H9 (cell line): Measurements from ENCODE around the gene HSPH1. TPM values are rescaled to one million over a fixed set of nuclear protein-coding genes. Genes with fewer than 3 reads are reported as not detected.

Experiments used
- DNase-seq: peaks from one replicate; pipeline ENCODE4 v3.0.0-alpha.2; 2017
- H2AFZ ChIP-seq: one replicate; pipeline ENCODE4 v1.6.1; 2013; ENCODE audit warnings: mild to moderate bottlenecking, low read length, control low read depth, moderate library complexity
- H2AK5ac ChIP-seq: 2 replicates; pipeline ENCODE4 v1.6.1; 2013; ENCODE audit warnings: low read length, control low read depth, mixed read lengths; ENCODE audit not compliant: insufficient read length
- H2BK120ac ChIP-seq: one replicate; pipeline ENCODE4 v1.6.1; 2013; ENCODE audit warnings: low read depth, mild to moderate bottlenecking, low read length, control low read depth, inconsistent platforms; ENCODE audit not compliant: poor library complexity, severe bottlenecking
- H2BK12ac ChIP-seq: 2 replicates; pipeline ENCODE4 v1.6.1; 2013; ENCODE audit warnings: low read length, control low read depth, mixed read lengths, low read depth; ENCODE audit not compliant: insufficient read length
- H2BK15ac ChIP-seq: 2 replicates; pipeline ENCODE4 v1.6.1; 2013; ENCODE audit warnings: low read depth, low read length, control low read depth
- H2BK20ac ChIP-seq: one replicate; pipeline ENCODE4 v1.6.1; 2013; ENCODE audit warnings: low read depth, mild to moderate bottlenecking, low read length, control low read depth, inconsistent platforms; ENCODE audit not compliant: poor library complexity, severe bottlenecking
- H2BK5ac ChIP-seq: 2 replicates; pipeline ENCODE4 v1.6.1; 2013; ENCODE audit warnings: low read length, control low read depth, mixed read lengths; ENCODE audit not compliant: insufficient read length
- H3K14ac ChIP-seq: 2 replicates; pipeline ENCODE4 v1.6.1; 2013; ENCODE audit warnings: low read length, control low read depth; ENCODE audit not compliant: insufficient read depth
- H3K18ac ChIP-seq: 2 replicates; pipeline ENCODE4 v1.6.1; 2013; ENCODE audit warnings: low read depth, mild to moderate bottlenecking, mixed read lengths, low read length, control low read depth; ENCODE audit not compliant: insufficient read length
- H3K23ac ChIP-seq: 2 replicates; pipeline ENCODE4 v1.6.1; 2013; ENCODE audit warnings: low read length, control low read depth, mixed read lengths, low read depth; ENCODE audit not compliant: insufficient read length
- H3K23me2 ChIP-seq: 2 replicates; pipeline ENCODE4 v1.6.1; 2013; ENCODE audit warnings: low read depth, mild to moderate bottlenecking, mixed read lengths, low read length, control low read depth; ENCODE audit not compliant: insufficient read length, poor library complexity, severe bottlenecking
- H3K27ac ChIP-seq: 2 replicates; pipeline ENCODE4 v1.5.1; 2013; ENCODE audit warnings: low read length, control low read depth, mixed read lengths, low read depth; ENCODE audit not compliant: insufficient read length
- H3K27me3 ChIP-seq: 2 replicates; pipeline ENCODE4 v1.6.1; 2013; ENCODE audit warnings: low read length, control low read depth, inconsistent platforms; ENCODE audit not compliant: insufficient read depth
- H3K4ac ChIP-seq: 2 replicates; pipeline ENCODE4 v1.6.1; 2013; ENCODE audit warnings: low read depth, mild to moderate bottlenecking, control low read depth, inconsistent platforms, low read length, moderate library complexity
- H3K4me1 ChIP-seq: 2 replicates; pipeline ENCODE4 v1.6.1; 2013; ENCODE audit warnings: low read length, control low read depth, inconsistent platforms; ENCODE audit not compliant: insufficient read depth
- H3K4me2 ChIP-seq: 2 replicates; pipeline ENCODE4 v1.6.1; 2013; ENCODE audit warnings: low read length, control low read depth, mixed read lengths; ENCODE audit not compliant: insufficient read length, insufficient read depth
- H3K56ac ChIP-seq: 2 replicates; pipeline ENCODE4 v1.6.1; 2013; ENCODE audit warnings: low read depth, mild to moderate bottlenecking, mixed read lengths, low read length, control low read depth; ENCODE audit not compliant: insufficient read length
- H3K79me1 ChIP-seq: 2 replicates; pipeline ENCODE4 v1.6.1; 2013; ENCODE audit warnings: low read depth, mild to moderate bottlenecking, moderate library complexity, low read length, control low read depth, inconsistent platforms; ENCODE audit not compliant: insufficient read depth, poor library complexity, severe bottlenecking
- H3K79me2 ChIP-seq: 2 replicates; pipeline ENCODE4 v1.6.1; 2013; ENCODE audit warnings: low read length, control low read depth, inconsistent platforms; ENCODE audit not compliant: insufficient read depth
- H3K9ac ChIP-seq: 2 replicates; pipeline ENCODE4 v1.6.1; 2013; ENCODE audit warnings: low read length, control low read depth, mixed read lengths; ENCODE audit not compliant: insufficient read length; ENCODE audit errors: extremely low read depth
- H3K9me3 ChIP-seq: one replicate; pipeline ENCODE4 v1.6.1; 2013; ENCODE audit warnings: low read depth, low read length, inconsistent platforms; ENCODE audit not compliant: control insufficient read depth
- H3T11ph ChIP-seq: one replicate; pipeline ENCODE4 v1.6.1; 2013; ENCODE audit warnings: mild to moderate bottlenecking, low read length, control low read depth, inconsistent platforms
- H4K20me1 ChIP-seq: one replicate; pipeline ENCODE4 v1.6.1; 2013; ENCODE audit not compliant: control insufficient read depth, insufficient read length, insufficient read depth
- H4K5ac ChIP-seq: 2 replicates; pipeline ENCODE4 v1.6.1; 2013; ENCODE audit warnings: low read depth, mild to moderate bottlenecking, mixed read lengths, low read length, control low read depth; ENCODE audit not compliant: insufficient read length
- H4K8ac ChIP-seq: replicated peaks from 2 replicates; pipeline ENCODE4 v1.6.1; 2013; ENCODE audit warnings: low read length, control low read depth, mixed read lengths, low read depth; ENCODE audit not compliant: insufficient read length
- H4K91ac ChIP-seq: 2 replicates; pipeline ENCODE4 v1.6.1; 2013; ENCODE audit warnings: low read depth, mild to moderate bottlenecking, moderate library complexity, mixed read lengths, low read length, control low read depth; ENCODE audit not compliant: insufficient read length
- H3K27ac Mint-ChIP-seq, 3 experiments: 2 replicates in 2 of 3; 3 replicates in 1 of 3; pipeline ENCODE4 v1.8.0; 2020 to 2021; ENCODE audit warnings: mixed read lengths in 3 of 3, mild to moderate bottlenecking in 1 of 3, moderate library complexity in 1 of 3
- H3K27me3 Mint-ChIP-seq: 2 replicates; pipeline ENCODE4 v1.8.0; 2021; ENCODE audit warnings: low read depth, mild to moderate bottlenecking, moderate library complexity, mixed read lengths
- H3K36me3 Mint-ChIP-seq, 3 experiments: 2 replicates in 2 of 3; 3 replicates in 1 of 3; pipeline ENCODE4 v1.8.0; 2020 to 2021; ENCODE audit warnings: low read depth in 3 of 3, mixed read lengths in 3 of 3; ENCODE audit not compliant: insufficient read depth in 1 of 3
- H3K4me1 Mint-ChIP-seq, 2 experiments: 2 replicates each; pipeline ENCODE4 v1.8.0; 2020; ENCODE audit warnings: mixed read lengths in 2 of 2
- H3K4me3 Mint-ChIP-seq, 2 experiments: 2 replicates in 1 of 2; 3 replicates in 1 of 2; pipeline ENCODE4 v1.8.0; 2020 to 2021; ENCODE audit warnings: mild to moderate bottlenecking in 2 of 2, mixed read lengths in 2 of 2, moderate library complexity in 1 of 2
- H3K9me3 Mint-ChIP-seq, 2 experiments: 2 replicates in 1 of 2; 3 replicates in 1 of 2; pipeline ENCODE4 v1.8.0; 2020; ENCODE audit warnings: mild to moderate bottlenecking in 2 of 2, mixed read lengths in 2 of 2, moderate library complexity in 1 of 2
- WGBS: extraction: QIAGEN DNeasy Blood & Tissue Kit; methylation state at CpG from one replicate; pipeline ENCODE4 v1.1.7; 2013; ENCODE audit warnings: missing lambda C conversion rate, low lambda C conversion rate, mixed read lengths; ENCODE audit not compliant: insufficient read length; ENCODE audit errors: extremely low coverage; 5-methylcytosine and 5-hydroxymethylcytosine counted together
- total RNA-seq: library from RNA; stranded (reverse); gene quantifications from 2 replicates; pipeline ENCODE4 v1.2.1, GENCODE V29; 2021
- TF ChIP-seq, protein P1 (sequence below): fragments of 200-600 bp; sonication (generic); conservative IDR thresholded peaks from 3 replicates; pipeline ENCODE4 v1.8.0; 2021; ENCODE audit warnings: antibody characterized with exemption, mild to moderate bottlenecking

HSPH1 gene
- total RNA-seq, 1 experiment from 2014 or later = 141 TPM

DNA sequence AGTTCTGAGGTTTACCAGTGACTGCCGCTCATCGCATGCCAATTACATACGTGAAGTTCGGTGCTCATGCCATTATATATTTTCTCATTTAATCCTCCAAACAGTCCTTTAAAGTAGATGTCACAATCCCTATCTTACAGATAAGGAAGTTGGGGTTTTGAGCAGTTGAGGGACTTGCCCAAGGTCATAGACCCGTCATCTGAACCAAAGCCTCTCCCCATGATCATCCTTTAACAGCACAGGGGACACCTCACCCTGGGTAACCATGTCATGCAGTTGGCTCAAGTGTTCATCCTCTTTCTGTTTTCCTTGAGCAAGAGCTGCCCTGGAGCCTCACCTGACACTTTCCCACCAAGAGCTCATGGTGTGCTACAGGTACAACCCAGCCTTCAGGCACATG is 69.1 kb downstream of the HSPH1 start:
- no peak for DNase-seq
- TF ChIP-seq, protein P1, sequence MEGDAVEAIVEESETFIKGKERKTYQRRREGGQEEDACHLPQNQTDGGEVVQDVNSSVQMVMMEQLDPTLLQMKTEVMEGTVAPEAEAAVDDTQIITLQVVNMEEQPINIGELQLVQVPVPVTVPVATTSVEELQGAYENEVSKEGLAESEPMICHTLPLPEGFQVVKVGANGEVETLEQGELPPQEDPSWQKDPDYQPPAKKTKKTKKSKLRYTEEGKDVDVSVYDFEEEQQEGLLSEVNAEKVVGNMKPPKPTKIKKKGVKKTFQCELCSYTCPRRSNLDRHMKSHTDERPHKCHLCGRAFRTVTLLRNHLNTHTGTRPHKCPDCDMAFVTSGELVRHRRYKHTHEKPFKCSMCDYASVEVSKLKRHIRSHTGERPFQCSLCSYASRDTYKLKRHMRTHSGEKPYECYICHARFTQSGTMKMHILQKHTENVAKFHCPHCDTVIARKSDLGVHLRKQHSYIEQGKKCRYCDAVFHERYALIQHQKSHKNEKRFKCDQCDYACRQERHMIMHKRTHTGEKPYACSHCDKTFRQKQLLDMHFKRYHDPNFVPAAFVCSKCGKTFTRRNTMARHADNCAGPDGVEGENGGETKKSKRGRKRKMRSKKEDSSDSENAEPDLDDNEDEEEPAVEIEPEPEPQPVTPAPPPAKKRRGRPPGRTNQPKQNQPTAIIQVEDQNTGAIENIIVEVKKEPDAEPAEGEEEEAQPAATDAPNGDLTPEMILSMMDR = no peak
- Histone ChIP-seq H2AFZ (no peak overlapping the region), H3K79me2 (no peaks in the 10 kb centered on the region), H2AK5ac (no peak overlapping the region), H3K27ac (no peak overlapping the region), H2BK120ac (no peak overlapping the region), H3K4ac (no peak overlapping the region), H3T11ph (no peak overlapping the region), H2BK20ac (no peak overlapping the region), H2BK5ac (no peak overlapping the region), H2BK15ac (no peak overlapping the region), H4K5ac (no peak overlapping the region), H3K4me2 (no peak overlapping the region), H4K8ac (no peak overlapping the region), H3K18ac (no peak overlapping the region), H3K27me3 (no peaks in the 10 kb centered on the region), H2BK12ac (no peak overlapping the region), H3K9me3 (no peaks in the 10 kb centered on the region), H3K79me1 (no peaks in the 10 kb centered on the region), H4K20me1 (no peaks in the 10 kb centered on the region), H3K23me2 (no peaks in the 10 kb centered on the region), H3K56ac (no peak overlapping the region), H4K91ac (no peak overlapping the region), H3K14ac (no peak overlapping the region), H3K23ac (no peak overlapping the region), H3K9ac (no peak overlapping the region), H3K4me1 (peaks cover 9% of the 10 kb centered on the region; the same call in 1 of the 2 replicates)
- WGBS = no CpG with 5 or more reads among the region's 5 CpGs
- H3K4me3 Mint-ChIP-seq = no peak overlapping the region
- no peaks in the 10 kb centered on the region for H3K9me3 Mint-ChIP-seq
- no peak overlapping the region for H3K27ac Mint-ChIP-seq
- H3K4me1 Mint-ChIP-seq = peaks cover 27% of the 10 kb centered on the region in 2 experiments
- H3K36me3 Mint-ChIP-seq = no peaks in the 10 kb centered on the region; a peak in 1 of 7 replicates
- peaks cover 6% of the 10 kb centered on the region for H3K27me3 Mint-ChIP-seq
